Measurements from ENCODE around the gene TDRD15. TPM values are rescaled to one million over a fixed set of nuclear protein-coding genes. Genes with fewer than 3 reads are reported as not detected.

The TDRD15 gene
- total and polyA plus RNA-seq, 2 of the 13 experiments (the other 11 are each of a cell fraction or from before 2014, with no cell fraction given) = 0.12 to 0.29 TPM

DNA sequence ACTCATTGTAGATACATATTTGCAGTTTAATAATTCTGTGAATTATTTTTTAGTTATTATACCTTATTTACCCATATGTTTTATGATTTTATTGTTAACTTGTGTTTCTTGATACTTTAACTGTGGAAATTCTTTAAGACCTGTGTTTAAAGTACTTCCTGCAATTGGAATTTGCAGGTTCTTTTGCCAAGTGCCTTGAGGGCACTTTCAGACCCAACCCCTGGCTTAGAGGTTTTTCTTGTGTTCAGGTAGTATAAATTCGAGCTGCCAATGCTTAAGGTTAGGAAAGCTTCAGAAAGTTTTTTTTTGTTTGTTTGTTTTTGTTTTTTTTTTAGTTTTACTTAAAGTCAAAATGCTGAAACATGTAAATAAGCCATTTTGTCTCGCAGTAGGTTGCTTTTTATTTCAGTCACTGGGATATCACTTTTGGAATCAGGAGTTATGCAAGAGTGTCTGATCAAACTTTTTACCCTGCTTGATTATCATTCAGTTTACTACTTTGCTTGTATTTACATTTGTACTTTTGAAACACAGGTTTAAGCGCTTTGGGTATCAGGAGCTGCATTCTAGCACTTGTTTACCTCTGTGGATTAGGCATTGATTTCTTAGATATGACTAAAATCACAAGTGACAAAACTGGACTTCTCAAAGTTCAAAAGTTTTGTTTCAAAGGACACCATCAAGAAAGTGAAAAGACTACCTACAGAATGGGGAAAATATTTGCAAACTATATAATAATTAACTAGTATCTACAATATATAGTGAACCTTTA is 31.8 kb downstream of the TDRD15 start (continued):
- TF ChIP-seq, protein P1, sequence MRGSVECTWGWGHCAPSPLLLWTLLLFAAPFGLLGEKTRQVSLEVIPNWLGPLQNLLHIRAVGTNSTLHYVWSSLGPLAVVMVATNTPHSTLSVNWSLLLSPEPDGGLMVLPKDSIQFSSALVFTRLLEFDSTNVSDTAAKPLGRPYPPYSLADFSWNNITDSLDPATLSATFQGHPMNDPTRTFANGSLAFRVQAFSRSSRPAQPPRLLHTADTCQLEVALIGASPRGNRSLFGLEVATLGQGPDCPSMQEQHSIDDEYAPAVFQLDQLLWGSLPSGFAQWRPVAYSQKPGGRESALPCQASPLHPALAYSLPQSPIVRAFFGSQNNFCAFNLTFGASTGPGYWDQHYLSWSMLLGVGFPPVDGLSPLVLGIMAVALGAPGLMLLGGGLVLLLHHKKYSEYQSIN (CRISPR knock-in tag; IDR thresholded peaks at IDR 0.05; ENCODE audit: borderline replicate concordance) = no peak
- TF ChIP-seq POLR2G (IDR thresholded peaks at IDR 0.05; ENCODE audit: low read depth, low read length) (no peak), NR2F2 (IDR thresholded peaks at IDR 0.05; ENCODE audit: borderline replicate concordance, low read depth) (0 out of 2 replicates have a peak, but pooled peaks have one; percentile 61), ZFP62 (CRISPR knock-in tag; IDR thresholded peaks at IDR 0.05) (no peak), ZSCAN25 (CRISPR knock-in tag; IDR thresholded peaks at IDR 0.05) (no peak), RFX3 (CRISPR knock-in tag; IDR thresholded peaks at IDR 0.05) (no peak), KMT2B (CRISPR knock-in tag; IDR thresholded peaks at IDR 0.05) (0 out of 2 replicates have a peak, but pooled peaks have one; percentile 27), SPEN (CRISPR knock-in tag; IDR thresholded peaks at IDR 0.05; ENCODE audit: low read depth) (no peak), PCBP2 (optimal IDR thresholded peaks at IDR 0.05; ENCODE audit: low read depth, low read length, poor library complexity, severe bottlenecking) (no peak), ZNF615 (CRISPR knock-in tag; IDR thresholded peaks at IDR 0.05; ENCODE audit: borderline replicate concordance) (no peak), TP53 (CRISPR knock-in tag; conservative IDR thresholded peaks at IDR 0.05) (no peak)
- TF ChIP-seq, protein P2, sequence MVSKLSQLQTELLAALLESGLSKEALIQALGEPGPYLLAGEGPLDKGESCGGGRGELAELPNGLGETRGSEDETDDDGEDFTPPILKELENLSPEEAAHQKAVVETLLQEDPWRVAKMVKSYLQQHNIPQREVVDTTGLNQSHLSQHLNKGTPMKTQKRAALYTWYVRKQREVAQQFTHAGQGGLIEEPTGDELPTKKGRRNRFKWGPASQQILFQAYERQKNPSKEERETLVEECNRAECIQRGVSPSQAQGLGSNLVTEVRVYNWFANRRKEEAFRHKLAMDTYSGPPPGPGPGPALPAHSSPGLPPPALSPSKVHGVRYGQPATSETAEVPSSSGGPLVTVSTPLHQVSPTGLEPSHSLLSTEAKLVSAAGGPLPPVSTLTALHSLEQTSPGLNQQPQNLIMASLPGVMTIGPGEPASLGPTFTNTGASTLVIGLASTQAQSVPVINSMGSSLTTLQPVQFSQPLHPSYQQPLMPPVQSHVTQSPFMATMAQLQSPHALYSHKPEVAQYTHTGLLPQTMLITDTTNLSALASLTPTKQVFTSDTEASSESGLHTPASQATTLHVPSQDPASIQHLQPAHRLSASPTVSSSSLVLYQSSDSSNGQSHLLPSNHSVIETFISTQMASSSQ (IDR thresholded peaks at IDR 0.05; ENCODE audit: low read depth) = peak; percentile 93
- TF ChIP-seq, protein P2 (CRISPR knock-in tag; IDR thresholded peaks at IDR 0.05; ENCODE audit: borderline replicate concordance) = peak; percentile 89; the same call in 1 of the 2 replicates
- TF ChIP-seq, protein P3, sequence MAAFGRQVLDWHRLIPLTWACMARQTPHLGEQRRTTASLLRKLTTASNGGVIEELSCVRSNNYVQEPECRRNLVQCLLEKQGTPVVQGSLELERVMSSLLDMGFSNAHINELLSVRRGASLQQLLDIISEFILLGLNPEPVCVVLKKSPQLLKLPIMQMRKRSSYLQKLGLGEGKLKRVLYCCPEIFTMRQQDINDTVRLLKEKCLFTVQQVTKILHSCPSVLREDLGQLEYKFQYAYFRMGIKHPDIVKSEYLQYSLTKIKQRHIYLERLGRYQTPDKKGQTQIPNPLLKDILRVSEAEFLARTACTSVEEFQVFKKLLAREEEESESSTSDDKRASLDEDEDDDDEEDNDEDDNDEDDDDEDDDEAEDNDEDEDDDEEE (CRISPR knock-in tag; IDR thresholded peaks at IDR 0.05) = no peak
- TF ChIP-seq, protein P4, sequence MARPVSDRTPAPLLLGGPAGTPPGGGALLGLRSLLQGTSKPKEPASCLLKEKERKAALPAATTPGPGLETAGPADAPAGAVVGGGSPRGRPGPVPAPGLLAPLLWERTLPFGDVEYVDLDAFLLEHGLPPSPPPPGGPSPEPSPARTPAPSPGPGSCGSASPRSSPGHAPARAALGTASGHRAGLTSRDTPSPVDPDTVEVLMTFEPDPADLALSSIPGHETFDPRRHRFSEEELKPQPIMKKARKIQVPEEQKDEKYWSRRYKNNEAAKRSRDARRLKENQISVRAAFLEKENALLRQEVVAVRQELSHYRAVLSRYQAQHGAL (CRISPR knock-in tag; IDR thresholded peaks at IDR 0.05; ENCODE audit: not compliant biosample characterization) = no peak
- TF ChIP-seq, protein P5, sequence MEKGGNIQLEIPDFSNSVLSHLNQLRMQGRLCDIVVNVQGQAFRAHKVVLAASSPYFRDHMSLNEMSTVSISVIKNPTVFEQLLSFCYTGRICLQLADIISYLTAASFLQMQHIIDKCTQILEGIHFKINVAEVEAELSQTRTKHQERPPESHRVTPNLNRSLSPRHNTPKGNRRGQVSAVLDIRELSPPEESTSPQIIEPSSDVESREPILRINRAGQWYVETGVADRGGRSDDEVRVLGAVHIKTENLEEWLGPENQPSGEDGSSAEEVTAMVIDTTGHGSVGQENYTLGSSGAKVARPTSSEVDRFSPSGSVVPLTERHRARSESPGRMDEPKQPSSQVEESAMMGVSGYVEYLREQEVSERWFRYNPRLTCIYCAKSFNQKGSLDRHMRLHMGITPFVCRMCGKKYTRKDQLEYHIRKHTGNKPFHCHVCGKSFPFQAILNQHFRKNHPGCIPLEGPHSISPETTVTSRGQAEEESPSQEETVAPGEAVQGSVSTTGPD (CRISPR knock-in tag; IDR thresholded peaks at IDR 0.05) = no peak
- TF ChIP-seq, protein P6, sequence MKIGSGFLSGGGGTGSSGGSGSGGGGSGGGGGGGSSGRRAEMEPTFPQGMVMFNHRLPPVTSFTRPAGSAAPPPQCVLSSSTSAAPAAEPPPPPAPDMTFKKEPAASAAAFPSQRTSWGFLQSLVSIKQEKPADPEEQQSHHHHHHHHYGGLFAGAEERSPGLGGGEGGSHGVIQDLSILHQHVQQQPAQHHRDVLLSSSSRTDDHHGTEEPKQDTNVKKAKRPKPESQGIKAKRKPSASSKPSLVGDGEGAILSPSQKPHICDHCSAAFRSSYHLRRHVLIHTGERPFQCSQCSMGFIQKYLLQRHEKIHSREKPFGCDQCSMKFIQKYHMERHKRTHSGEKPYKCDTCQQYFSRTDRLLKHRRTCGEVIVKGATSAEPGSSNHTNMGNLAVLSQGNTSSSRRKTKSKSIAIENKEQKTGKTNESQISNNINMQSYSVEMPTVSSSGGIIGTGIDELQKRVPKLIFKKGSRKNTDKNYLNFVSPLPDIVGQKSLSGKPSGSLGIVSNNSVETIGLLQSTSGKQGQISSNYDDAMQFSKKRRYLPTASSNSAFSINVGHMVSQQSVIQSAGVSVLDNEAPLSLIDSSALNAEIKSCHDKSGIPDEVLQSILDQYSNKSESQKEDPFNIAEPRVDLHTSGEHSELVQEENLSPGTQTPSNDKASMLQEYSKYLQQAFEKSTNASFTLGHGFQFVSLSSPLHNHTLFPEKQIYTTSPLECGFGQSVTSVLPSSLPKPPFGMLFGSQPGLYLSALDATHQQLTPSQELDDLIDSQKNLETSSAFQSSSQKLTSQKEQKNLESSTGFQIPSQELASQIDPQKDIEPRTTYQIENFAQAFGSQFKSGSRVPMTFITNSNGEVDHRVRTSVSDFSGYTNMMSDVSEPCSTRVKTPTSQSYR (CRISPR knock-in tag; IDR thresholded peaks at IDR 0.05; ENCODE audit: borderline replicate concordance) = no peak

Measured in HepG2 (cell line).